HepG2 (cell line): ENCODE measurements around the gene PPIB. TPM values are rescaled to one million over a fixed set of nuclear protein-coding genes. Genes with fewer than 3 reads are reported as not detected.

Experiments
- RBAK ChIP-seq: sonication (generic); formaldehyde crosslinking; IDR thresholded peaks from 2 replicates; pipeline ENCODE4 v1.5.1; 2020; ENCODE audit warnings: mild to moderate bottlenecking, missing genetic modification reagents
- TOE1 ChIP-seq: sonication (generic); formaldehyde crosslinking; IDR thresholded peaks from 2 replicates; pipeline ENCODE4 v1.4.0; 2020; ENCODE audit warnings: mild to moderate bottlenecking, missing genetic modification reagents
- ZEB1 ChIP-seq: IDR thresholded peaks from 2 replicates; pipeline ENCODE4 v1.6.1; 2012; ENCODE audit warnings: mild to moderate bottlenecking, low read depth, inconsistent platforms; ENCODE audit not compliant: insufficient replicate concordance
- ZMAT3 ChIP-seq: sonication (generic); formaldehyde crosslinking; conservative IDR thresholded peaks from 2 replicates; pipeline ENCODE4 v1.7.0; 2021; ENCODE audit warnings: missing genetic modification reagents
- ZNF329 ChIP-seq: sonication (generic); formaldehyde crosslinking; IDR thresholded peaks from 2 replicates; pipeline ENCODE4 v1.9.0; 2021; ENCODE audit warnings: low read depth, mild to moderate bottlenecking, missing genetic modification reagents
- ZNF788 ChIP-seq: sonication (generic); formaldehyde crosslinking; IDR thresholded peaks from 2 replicates; pipeline ENCODE4 v1.5.0; 2020; ENCODE audit warnings: mild to moderate bottlenecking, missing genetic modification reagents, borderline replicate concordance
- polyA plus RNA-seq, 8 experiments: library from polyadenylated mRNA; depleted of rRNA in 3 of 8; stranded (reverse) in 7 of 8; unstranded in 1 of 8; fragments of >200 nt; fragmentation: Illumina TruSeq in 4 of 8; extraction: Trizol in 4 of 8; gene quantifications; 2 replicates each; pipeline versions ENCODE4 v1.2.1 to v1.2.3, GENCODE V29; 2011 to 2016; ENCODE audit warnings: low read depth in 4 of 8, missing spikeins in 1 of 8, mixed read lengths in 1 of 8; ENCODE audit not compliant: insufficient read depth in 1 of 8
- total RNA-seq, 5 experiments: library from RNA; depleted of rRNA; stranded (reverse); fragments of >200 nt; fragmentation: Illumina TruSeq; extraction: Trizol; gene quantifications; 2 replicates each; pipeline ENCODE4 v1.2.3, GENCODE V29; 2016; ENCODE audit warnings: low read depth in 1 of 5
- TF ChIP-seq, protein P1 (sequence below): sonication (generic); formaldehyde crosslinking; IDR thresholded peaks from 2 replicates; pipeline ENCODE4 v1.5.0; 2020; ENCODE audit warnings: missing genetic modification reagents, mild to moderate bottlenecking, borderline replicate concordance
- TF ChIP-seq, protein P2 (sequence below): sonication (generic); formaldehyde crosslinking; IDR thresholded peaks from 2 replicates; pipeline ENCODE4 v1.4.0; 2020; ENCODE audit warnings: low read depth, mild to moderate bottlenecking, missing genetic modification reagents
- TF ChIP-seq, protein P3 (sequence below): sonication (generic); formaldehyde crosslinking; IDR thresholded peaks from 2 replicates; pipeline ENCODE4 v1.4.0; 2020; ENCODE audit warnings: missing genetic modification reagents, borderline replicate concordance
- TF ChIP-seq, protein P4 (sequence below): sonication (generic); formaldehyde crosslinking; IDR thresholded peaks from 2 replicates; pipeline ENCODE4 v1.8.1; 2023; ENCODE audit warnings: mild to moderate bottlenecking, missing genetic modification reagents

Gene PPIB
- total and polyA plus RNA-seq, 2 of the 13 experiments (the other 11 are each of a cell fraction or from before 2014, with no cell fraction given): 780 to 882 TPM

DNA sequence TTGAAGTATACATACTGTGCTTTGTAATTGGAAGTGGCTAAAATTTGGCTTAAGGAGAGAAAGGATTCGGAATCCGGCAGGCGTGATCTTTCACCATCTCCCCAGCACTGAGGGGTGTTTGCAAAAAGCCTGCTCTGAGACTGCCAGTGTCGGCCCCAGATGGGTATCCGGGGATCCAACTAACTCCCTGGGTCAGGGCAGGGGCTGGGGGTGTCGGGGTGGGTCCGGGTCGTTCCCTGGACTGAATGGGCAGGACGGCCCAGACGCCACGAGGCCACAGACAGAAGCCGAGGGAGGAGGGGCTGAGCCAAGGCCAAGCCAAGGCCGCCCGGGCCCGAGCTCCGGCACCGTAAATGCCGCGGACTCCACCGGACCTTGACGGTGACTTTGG, 349 bp downstream of the PPIB start (continued):
- no peak for TF ChIP-seq ZNF788 (CRISPR knock-in tag)
- peak; percentile 16 for TF ChIP-seq ZEB1
- TF ChIP-seq, protein P1, sequence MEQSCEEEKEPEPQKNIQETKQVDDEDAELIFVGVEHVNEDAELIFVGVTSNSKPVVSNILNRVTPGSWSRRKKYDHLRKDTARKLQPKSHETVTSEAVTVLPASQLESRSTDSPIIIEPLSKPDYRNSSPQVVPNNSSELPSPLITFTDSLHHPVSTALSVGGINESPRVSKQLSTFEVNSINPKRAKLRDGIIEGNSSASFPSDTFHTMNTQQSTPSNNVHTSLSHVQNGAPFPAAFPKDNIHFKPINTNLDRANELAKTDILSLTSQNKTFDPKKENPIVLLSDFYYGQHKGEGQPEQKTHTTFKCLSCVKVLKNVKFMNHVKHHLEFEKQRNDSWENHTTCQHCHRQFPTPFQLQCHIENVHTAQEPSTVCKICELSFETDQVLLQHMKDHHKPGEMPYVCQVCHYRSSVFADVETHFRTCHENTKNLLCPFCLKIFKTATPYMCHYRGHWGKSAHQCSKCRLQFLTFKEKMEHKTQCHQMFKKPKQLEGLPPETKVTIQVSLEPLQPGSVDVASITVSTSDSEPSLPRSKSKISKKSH (CRISPR knock-in tag): peak; percentile 54; the same call in 1 of the 2 replicates
- no peak for TF ChIP-seq RBAK
- TF ChIP-seq, protein P2, sequence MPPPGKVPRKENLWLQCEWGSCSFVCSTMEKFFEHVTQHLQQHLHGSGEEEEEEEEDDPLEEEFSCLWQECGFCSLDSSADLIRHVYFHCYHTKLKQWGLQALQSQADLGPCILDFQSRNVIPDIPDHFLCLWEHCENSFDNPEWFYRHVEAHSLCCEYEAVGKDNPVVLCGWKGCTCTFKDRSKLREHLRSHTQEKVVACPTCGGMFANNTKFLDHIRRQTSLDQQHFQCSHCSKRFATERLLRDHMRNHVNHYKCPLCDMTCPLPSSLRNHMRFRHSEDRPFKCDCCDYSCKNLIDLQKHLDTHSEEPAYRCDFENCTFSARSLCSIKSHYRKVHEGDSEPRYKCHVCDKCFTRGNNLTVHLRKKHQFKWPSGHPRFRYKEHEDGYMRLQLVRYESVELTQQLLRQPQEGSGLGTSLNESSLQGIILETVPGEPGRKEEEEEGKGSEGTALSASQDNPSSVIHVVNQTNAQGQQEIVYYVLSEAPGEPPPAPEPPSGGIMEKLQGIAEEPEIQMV (CRISPR knock-in tag): peak; percentile 17; the same call in 1 of the 2 replicates
- TF ChIP-seq, protein P3, sequence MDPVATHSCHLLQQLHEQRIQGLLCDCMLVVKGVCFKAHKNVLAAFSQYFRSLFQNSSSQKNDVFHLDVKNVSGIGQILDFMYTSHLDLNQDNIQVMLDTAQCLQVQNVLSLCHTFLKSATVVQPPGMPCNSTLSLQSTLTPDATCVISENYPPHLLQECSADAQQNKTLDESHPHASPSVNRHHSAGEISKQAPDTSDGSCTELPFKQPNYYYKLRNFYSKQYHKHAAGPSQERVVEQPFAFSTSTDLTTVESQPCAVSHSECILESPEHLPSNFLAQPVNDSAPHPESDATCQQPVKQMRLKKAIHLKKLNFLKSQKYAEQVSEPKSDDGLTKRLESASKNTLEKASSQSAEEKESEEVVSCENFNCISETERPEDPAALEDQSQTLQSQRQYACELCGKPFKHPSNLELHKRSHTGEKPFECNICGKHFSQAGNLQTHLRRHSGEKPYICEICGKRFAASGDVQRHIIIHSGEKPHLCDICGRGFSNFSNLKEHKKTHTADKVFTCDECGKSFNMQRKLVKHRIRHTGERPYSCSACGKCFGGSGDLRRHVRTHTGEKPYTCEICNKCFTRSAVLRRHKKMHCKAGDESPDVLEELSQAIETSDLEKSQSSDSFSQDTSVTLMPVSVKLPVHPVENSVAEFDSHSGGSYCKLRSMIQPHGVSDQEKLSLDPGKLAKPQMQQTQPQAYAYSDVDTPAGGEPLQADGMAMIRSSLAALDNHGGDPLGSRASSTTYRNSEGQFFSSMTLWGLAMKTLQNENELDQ: 0 out of 2 replicates have a peak, but pooled peaks have one; percentile 14
- TF ChIP-seq TOE1 (CRISPR knock-in tag): no peak
- no peak for TF ChIP-seq ZNF329 (CRISPR knock-in tag)
- no peak for TF ChIP-seq ZMAT3
- TF ChIP-seq, protein P4, sequence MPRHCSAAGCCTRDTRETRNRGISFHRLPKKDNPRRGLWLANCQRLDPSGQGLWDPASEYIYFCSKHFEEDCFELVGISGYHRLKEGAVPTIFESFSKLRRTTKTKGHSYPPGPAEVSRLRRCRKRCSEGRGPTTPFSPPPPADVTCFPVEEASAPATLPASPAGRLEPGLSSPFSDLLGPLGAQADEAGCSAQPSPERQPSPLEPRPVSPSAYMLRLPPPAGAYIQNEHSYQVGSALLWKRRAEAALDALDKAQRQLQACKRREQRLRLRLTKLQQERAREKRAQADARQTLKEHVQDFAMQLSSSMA (CRISPR knock-in tag): 0 out of 2 replicates have a peak, but pooled peaks have one; percentile 0
